Measurements from ENCODE around the gene PANK4.

The PANK4 gene

DNA sequence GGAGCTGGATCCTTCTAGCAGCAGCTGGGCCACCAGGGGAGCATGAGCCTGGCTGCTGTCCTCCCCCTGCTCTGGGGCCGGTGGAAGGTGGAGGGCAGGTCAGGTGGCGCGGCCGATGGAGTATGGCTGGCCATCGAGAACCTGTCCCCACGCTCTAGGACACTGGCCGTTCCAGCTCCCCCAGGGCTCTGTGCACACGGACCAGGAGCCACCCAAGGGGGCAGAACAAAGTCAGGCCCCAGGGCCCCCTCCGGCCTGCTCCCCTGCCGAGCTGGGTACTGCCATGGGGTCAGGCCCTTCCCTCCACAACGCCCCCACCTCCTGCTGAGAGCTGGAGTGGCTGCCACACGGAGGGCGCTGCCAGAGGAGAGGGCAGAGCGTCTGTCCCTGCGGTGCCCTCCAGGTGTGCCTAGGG, 54.8 kb downstream of the PANK4 start:
- H3K36me3 Mint-ChIP-seq (ENCODE audit: low read depth): no peaks in the 10 kb centered on the region
- H3K27ac Mint-ChIP-seq: no peak overlapping the region
- H3K4me1 Mint-ChIP-seq: no peaks in the 10 kb centered on the region
- H3K9me3 Mint-ChIP-seq: no peaks in the 10 kb centered on the region
- H3K4me3 Mint-ChIP-seq: no peak overlapping the region
- no peak for TF ChIP-seq CTCF (IDR thresholded peaks at IDR 0.05; ENCODE audit: unreplicated experiment in 3 of 3)
- peaks cover 17% of the 10 kb centered on the region for H3K27me3 Mint-ChIP-seq (ENCODE audit: low read depth)

DNA sequence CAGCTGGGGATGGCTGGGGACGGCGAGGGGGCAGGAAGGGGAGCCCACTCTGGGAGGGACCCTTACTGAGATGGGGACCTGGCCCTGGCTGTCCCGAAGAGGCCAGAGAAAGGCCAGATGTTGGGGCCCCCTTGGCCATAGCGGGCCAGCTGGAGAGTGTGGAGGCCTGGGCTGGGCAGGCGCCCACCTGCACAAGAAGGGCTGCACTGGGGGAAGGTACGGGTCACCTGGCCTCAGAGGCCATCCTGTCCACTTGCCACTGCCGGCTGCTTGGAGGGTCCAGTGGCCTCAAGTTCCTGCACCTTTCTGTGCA, 55.3 kb downstream of the PANK4 start:
- TF ChIP-seq CTCF (IDR thresholded peaks at IDR 0.05; ENCODE audit: unreplicated experiment in 3 of 3): no peak
- Mint-ChIP-seq H3K9me3 (no peaks in the 10 kb centered on the region), H3K27me3 (ENCODE audit: low read depth) (peaks cover 17% of the 10 kb centered on the region), H3K36me3 (ENCODE audit: low read depth) (no peaks in the 10 kb centered on the region), H3K4me1 (no peaks in the 10 kb centered on the region), H3K27ac (no peak overlapping the region), H3K4me3 (no peak overlapping the region)

DNA sequence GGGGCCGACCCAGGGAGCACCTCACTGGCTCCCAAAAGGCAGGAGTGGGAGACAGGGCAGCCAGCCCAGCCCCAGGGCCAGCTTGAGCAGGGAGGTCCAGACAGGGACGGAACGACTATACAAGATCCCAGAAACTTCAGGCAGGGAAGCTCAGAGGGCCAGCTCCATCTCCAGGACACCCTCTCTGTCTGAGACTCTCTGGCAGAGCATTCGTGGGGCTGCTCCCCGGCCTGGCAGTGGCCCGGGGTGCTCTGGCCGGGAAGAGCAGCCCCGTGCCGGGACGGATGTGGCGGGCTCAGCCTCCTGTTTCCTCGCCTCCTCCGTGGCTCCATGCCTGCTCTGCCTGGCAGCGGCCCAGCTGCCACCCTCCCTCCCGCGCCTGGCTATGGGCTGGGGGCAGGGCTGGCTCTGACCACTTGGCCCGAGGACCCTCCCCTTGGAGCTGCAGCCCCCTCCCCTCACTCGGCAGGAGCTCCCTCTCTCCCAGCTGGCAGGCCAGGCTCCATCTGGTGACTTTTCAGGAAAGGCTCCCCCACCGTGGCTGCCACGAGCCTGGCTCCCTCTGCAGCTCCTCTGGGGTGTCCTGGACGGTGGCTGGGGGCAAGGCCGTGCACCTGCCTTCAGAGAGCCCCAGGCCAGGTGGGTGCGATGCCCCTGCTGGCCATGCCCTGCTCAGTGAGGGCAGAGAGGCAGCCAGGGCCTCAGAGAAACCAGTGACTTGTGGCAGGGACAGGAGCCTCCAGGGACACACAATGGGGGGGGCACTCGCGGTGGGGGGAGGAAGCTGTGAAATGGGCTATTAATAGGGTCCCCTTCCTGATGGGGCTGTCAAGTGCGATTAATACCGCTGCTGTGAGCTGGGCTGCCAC, 55.9 kb downstream of the PANK4 start:
- H3K27ac Mint-ChIP-seq: no peak overlapping the region
- H3K9me3 Mint-ChIP-seq: no peaks in the 10 kb centered on the region
- no peaks in the 10 kb centered on the region for H3K36me3 Mint-ChIP-seq (ENCODE audit: low read depth)
- no peak overlapping the region for H3K4me3 Mint-ChIP-seq
- TF ChIP-seq CTCF (IDR thresholded peaks at IDR 0.05; ENCODE audit: unreplicated experiment in 3 of 3): no peak
- H3K4me1 Mint-ChIP-seq: no peaks in the 10 kb centered on the region
- peaks cover 17% of the 10 kb centered on the region for H3K27me3 Mint-ChIP-seq (ENCODE audit: low read depth)

- Mint-ChIP-seq H3K4me1 (peaks cover 1% of the 10 kb centered on the region), H3K9me3 (no peaks in the 10 kb centered on the region), H3K4me3 (no peak overlapping the region), H3K36me3 (ENCODE audit: low read depth) (no peaks in the 10 kb centered on the region), H3K27me3 (ENCODE audit: low read depth) (peaks cover 25% of the 10 kb centered on the region), H3K27ac (no peak overlapping the region)
- no peak for TF ChIP-seq CTCF (IDR thresholded peaks at IDR 0.05; ENCODE audit: unreplicated experiment in 3 of 3)
Measured at GRCh38 chr1:2469103-2469940, 57.1 kb downstream of the PANK4 start.

DNA sequence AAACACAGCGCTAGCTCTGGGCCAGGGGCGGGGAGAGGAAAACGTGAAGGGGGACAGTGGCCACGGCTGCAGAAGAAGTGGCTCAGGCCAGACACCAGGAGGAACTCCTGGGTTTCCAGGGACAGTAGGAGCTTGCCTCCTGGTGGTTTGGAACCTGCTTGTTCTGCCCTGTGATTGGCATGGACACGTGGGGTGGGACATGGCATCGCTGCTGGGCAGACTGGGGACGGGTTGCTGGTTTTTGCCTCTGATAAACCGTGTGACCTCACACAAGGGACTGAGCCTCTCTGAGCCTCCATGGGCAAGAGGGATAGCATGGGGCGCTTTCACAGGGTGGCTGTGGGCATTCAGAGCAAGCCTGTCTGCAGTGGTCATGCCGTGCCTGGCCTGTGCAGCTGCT, 57.9 kb downstream of the PANK4 start:
- H3K4me1 Mint-ChIP-seq: peaks cover 4% of the 10 kb centered on the region
- peaks cover 32% of the 10 kb centered on the region for H3K27me3 Mint-ChIP-seq (ENCODE audit: low read depth)
- H3K36me3 Mint-ChIP-seq (ENCODE audit: low read depth): no peaks in the 10 kb centered on the region
- H3K27ac Mint-ChIP-seq: no peak overlapping the region
- peak overlapping the region in 1 of 3 experiments; percentile 20 for H3K4me3 Mint-ChIP-seq
- no peaks in the 10 kb centered on the region for H3K9me3 Mint-ChIP-seq
- no peak for TF ChIP-seq CTCF (IDR thresholded peaks at IDR 0.05; ENCODE audit: unreplicated experiment in 3 of 3)
